ENCODE measurements around the gene DGKG. TPM values are rescaled to one million over a fixed set of nuclear protein-coding genes. Genes with fewer than 3 reads are reported as not detected.

DGKG gene
- total RNA-seq, 1 donor from 2014 or later: 65.7 TPM

GRCh38 chr3:186099178-186099577 is 262.9 kb downstream of the DGKG start:
- H3K36me3 ChIP-seq: no peaks in the 10 kb centered on the region
- no peaks in the 10 kb centered on the region for H3K27me3 ChIP-seq (ENCODE audit: low read depth)
- TF ChIP-seq CTCF (IDR thresholded peaks at IDR 0.05; ENCODE audit: borderline replicate concordance): no peak
- DNase-seq: peak; percentile 29
- intact Hi-C loops (cut with micrococcal nuclease): no loop called here
- no peak overlapping the region for H3K27ac ChIP-seq (replicated peaks)
- no peak overlapping the region for H3K4me3 ChIP-seq
- H3K9me3 ChIP-seq (replicated peaks): no peaks in the 10 kb centered on the region
- peaks cover 34% of the 10 kb centered on the region for H3K4me1 ChIP-seq

- intact Hi-C loops (cut with micrococcal nuclease): no loop called here
- peaks cover 34% of the 10 kb centered on the region for H3K4me1 ChIP-seq
- no peak overlapping the region for H3K4me3 ChIP-seq
- no peaks in the 10 kb centered on the region for H3K27me3 ChIP-seq (ENCODE audit: low read depth)
- H3K9me3 ChIP-seq (replicated peaks): no peaks in the 10 kb centered on the region
- H3K36me3 ChIP-seq: no peaks in the 10 kb centered on the region
- no peak for DNase-seq
- no peak for TF ChIP-seq CTCF (IDR thresholded peaks at IDR 0.05; ENCODE audit: borderline replicate concordance)
- H3K27ac ChIP-seq (replicated peaks): no peak overlapping the region
Measured at GRCh38 chr3:186098740-186099139, 263.3 kb downstream of the DGKG start.

- no peaks in the 10 kb centered on the region for H3K27me3 ChIP-seq (ENCODE audit: low read depth)
- no peak for TF ChIP-seq CTCF (IDR thresholded peaks at IDR 0.05; ENCODE audit: borderline replicate concordance)
- peak overlapping the region; percentile 54 for H3K4me3 ChIP-seq
- peaks cover 34% of the 10 kb centered on the region for H3K4me1 ChIP-seq
- intact Hi-C loops (cut with micrococcal nuclease): no loop called here
- no peaks in the 10 kb centered on the region for H3K36me3 ChIP-seq
- peak; percentile 54 for DNase-seq
- H3K27ac ChIP-seq (replicated peaks): peak overlapping the region; percentile 43
- no peaks in the 10 kb centered on the region for H3K9me3 ChIP-seq (replicated peaks)
Measured at GRCh38 chr3:186097663-186098451, 264.2 kb downstream of the DGKG start.

- no peak for DNase-seq
- TF ChIP-seq CTCF (IDR thresholded peaks at IDR 0.05; ENCODE audit: borderline replicate concordance): no peak
- no peak overlapping the region for H3K27ac ChIP-seq (replicated peaks)
- peak overlapping the region; percentile 54 for H3K4me3 ChIP-seq
- H3K27me3 ChIP-seq (ENCODE audit: low read depth): no peaks in the 10 kb centered on the region
- peaks cover 34% of the 10 kb centered on the region for H3K4me1 ChIP-seq
- H3K9me3 ChIP-seq (replicated peaks): no peaks in the 10 kb centered on the region
- intact Hi-C loops (cut with micrococcal nuclease): no loop called here
- H3K36me3 ChIP-seq: no peaks in the 10 kb centered on the region
Measured at GRCh38 chr3:186097317-186097662, 264.7 kb downstream of the DGKG start.

Other genes starting within 250 kb of the DGKG start
- 1.6 TPM for gene CRYGS, start 182.1 kb upstream of the DGKG start, total RNA-seq
- gene TBCCD1, start 205.1 kb upstream of the DGKG start, total RNA-seq: 6.2 TPM
- gene DNAJB11, start 208.5 kb upstream of the DGKG start, total RNA-seq: 24.6 TPM